Daoy (cell line): ENCODE data around the gene KLRD1. TPM values are rescaled to one million over a fixed set of nuclear protein-coding genes. Genes with fewer than 3 reads are reported as not detected.
"Not testable (repeated sequence)": the region's sequence is repeated elsewhere in the genome, so short reads cannot be mapped to it uniquely, and the experiment has no call there.

Experiments used
- DNase-seq: peaks from one replicate; pipeline ENCODE4 v3.0.0-alpha.2; 2015; ENCODE audit warnings: low read depth
- total RNA-seq: library from RNA; depleted of rRNA; stranded (reverse); fragments of >200 nt; shearing (Covaris generic); gene quantifications from 2 replicates; pipeline ENCODE4 v1.2.3, GENCODE V29; 2014; rRNA removed

Gene KLRD1
- total RNA-seq = 0.29 TPM in 1 of 2 replicates, not detected in the other

GRCh38 chr12:10307630-10308029, at the start of gene KLRD1:
TSS of gene KLRD1 (plus strand) at chr12:10307870. CDS start at chr12:10308078, 208 bp downstream.
- DNase-seq = no peak

DNA sequence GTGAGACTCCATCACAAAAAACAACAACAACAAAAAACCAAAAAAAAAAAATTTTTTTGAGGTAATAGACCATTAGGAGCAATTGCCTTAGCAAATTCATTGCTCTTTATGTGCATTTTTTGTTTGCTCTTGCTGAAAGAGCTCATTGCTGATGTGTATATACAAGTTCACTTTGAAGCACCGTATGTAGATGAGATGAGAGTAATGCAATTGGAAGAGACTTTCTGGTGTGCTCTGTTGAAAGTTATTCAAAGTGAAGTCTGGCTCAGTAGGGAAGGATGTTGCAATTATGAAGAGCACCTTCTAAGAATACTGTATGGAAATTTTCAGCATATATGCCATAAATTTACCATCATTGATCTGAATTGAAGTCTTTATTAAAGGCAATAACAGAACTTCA, 46.7 kb upstream of the KLRD1 start:
- DNase-seq = no peak

DNA sequence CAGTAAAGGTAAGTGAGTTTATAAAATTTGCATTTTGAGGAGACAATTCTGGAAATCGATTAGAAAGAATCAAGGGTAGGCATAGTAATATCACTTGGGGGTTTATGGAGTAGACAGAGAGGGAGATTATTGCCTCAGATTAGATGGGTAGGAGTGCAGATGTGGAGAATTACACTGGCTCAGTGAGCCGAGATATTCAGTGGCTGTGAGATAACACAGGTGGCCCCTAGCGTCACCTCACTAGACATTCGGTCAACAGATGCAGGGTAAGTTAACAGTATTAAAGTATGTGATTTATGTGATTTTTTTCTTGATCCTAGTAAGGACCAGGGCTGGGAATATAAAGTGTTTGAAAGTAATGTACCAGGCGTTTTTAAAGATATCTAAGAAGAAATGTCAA, 39.6 kb upstream of the KLRD1 start:
- DNase-seq = no peak

GRCh38 chr12:10272467-10272866, 35.2 kb upstream of the KLRD1 start:
- no peak for DNase-seq

- no peak for DNase-seq
These were observed 30.9 kb upstream of the KLRD1 start for GRCh38 chr12:10276774-10277173.

- no peak for DNase-seq
These were observed 29.6 kb upstream of the KLRD1 start for GRCh38 chr12:10278104-10278503.

DNA sequence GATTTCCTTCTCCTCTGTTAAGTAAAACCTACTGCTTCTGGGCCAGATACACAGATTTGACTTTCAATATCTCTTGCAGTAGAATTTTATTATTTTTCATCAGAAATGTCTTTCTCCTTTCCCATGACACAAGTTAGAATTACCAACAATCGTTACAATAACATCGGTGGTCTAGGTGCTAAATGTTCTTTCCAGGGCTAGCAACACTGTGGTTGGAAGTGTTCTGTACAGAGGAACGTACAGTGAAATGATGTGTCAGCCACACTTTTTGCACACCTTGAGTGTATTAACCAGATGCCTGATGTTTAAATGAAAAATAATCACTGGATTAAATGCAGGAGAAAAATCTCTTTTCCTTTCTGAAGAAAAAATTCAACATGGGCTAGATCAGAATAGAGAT, 27.7 kb upstream of the KLRD1 start:
- DNase-seq = no peak

DNA sequence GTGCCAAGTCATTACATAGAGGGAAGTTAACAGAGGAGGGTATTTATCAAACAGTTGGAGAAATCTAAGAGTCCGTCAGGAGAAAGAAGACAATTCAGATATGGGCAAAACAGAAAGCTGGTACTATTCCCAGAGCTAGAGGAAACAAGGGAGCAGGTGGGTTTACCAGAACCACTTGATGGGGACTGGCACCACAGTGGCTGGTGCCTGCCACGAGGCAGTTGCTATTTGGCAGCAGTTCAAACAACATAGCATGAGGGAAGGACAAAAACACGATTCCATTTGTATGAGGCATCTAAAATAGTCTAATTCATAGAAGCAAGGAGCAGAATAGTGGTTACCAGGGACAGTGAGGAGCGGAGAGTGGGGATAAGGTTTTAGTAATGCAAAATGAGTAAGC, 24.6 kb upstream of the KLRD1 start:
- DNase-seq = no peak

GRCh38 chr12:10285919-10286318, 21.8 kb upstream of the KLRD1 start:
- DNase-seq = no peak

DNA sequence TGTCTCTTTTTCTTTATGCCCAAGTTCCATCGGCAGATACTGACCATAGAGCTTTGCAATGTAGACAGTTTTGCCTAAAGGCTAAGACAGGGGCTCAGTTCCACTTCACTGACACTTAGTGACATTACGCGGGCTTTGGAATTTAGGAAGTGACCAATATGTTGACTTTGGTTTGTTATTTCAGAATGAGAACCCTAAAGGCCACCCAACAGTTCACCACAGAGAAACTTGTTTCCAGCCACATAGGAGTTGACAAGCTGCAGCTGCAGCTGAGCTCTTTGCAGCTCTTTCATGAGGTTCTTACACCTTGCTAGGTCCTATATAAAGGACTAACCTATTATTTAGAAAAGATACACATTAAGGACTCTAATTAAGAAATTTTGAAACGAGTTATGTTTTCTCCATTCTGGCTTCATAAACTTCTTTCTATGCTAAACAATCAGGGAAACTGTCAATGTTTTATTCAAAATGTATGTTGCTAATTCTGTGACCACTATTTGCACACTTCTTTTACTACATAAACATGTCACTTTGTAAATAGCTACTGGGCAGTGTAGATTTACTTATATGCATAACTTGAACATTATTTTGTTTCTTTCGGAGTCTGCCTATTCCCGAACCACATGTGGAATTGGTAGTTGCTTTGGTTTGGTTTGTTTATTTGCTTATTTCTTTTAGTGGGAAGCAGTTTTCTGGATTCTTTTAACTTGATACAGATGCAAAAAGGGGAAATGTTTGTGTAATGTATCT, 18.5 kb upstream of the KLRD1 start:
- no peak for DNase-seq

GRCh38 chr12:10291030-10291429, 16.6 kb upstream of the KLRD1 start:
- DNase-seq = no peak

GRCh38 chr12:10293151-10293550, 14.5 kb upstream of the KLRD1 start:
- no peak for DNase-seq

DNA sequence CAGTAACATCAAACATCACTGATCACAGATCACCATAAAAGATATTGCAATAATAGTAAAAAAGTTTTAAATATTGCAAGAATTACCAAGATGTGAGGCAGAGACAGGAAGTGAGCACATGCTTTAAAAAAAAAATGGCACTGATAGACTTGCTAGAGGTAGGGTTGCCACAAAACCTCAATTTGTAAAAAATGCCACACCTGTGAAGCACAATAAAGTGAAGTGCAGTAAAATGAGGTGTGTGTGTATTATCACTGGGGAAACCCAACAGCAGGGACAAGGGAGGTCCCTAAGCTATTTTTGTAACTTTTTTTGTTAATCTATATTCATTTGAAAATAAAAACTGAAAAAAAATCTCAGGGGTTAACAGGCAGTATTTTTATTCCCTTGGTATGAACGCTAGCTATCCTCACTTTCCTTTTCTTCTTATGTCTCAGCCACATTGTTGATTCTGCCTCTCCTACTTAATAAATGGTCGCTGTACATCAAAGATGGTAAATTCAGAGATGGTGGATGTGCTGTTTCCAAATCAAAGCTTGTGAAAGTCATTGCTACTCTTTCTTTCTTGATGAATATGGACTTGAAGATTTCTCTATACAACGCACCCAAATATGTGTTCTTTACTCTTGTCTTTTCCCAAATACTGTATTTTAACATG, 14.0 kb upstream of the KLRD1 start:
- no peak for DNase-seq

- DNase-seq = peak; percentile 11
These were observed 6.6 kb upstream of the KLRD1 start for GRCh38 chr12:10301103-10301502.

DNA sequence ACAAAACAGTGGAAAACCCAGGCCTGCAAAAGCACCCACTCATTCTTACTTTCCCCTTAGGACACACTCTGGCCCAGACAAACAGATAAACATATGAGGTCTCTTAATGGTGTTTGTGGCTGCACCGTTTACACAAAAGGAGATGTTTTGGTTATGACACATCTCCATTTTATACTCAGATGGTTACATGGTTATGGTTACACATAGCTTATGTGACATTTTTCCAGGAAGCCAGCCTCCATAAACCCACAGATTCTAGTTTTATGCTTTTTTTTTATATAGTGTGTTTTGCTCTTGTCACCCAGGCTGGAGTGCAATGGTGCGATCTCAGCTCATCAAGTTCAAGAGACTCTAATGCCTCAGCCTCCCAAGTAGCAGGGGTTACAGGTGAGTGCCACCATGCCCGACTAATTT, 3.5 kb upstream of the KLRD1 start:
- peak; percentile 67 for DNase-seq

DNA sequence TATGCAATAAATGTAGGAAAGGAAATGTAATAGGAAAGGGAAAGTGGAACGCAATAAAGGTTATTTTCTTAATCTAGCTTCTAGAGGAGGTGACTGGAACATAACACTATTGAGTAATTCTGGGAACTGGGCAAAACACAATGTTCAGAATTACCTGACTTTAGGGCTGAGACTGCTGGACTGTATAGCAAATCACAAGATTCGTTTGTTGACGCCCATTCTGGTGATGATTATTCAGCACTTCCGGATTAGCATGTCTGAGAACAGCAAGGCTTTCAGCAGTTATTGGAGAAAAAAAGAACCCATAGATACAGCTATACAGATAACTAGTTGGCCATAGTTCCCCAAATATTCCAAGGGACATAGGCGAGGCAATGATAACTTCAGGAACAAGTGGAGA, 2.3 kb upstream of the KLRD1 start:
- DNase-seq = no peak

- peak; percentile 2 for DNase-seq
These were observed 3.5 kb downstream of the KLRD1 start for GRCh38 chr12:10310926-10311720.

- no peak for DNase-seq
These were observed 11.7 kb downstream of the KLRD1 start for GRCh38 chr12:10319388-10319787.

DNA sequence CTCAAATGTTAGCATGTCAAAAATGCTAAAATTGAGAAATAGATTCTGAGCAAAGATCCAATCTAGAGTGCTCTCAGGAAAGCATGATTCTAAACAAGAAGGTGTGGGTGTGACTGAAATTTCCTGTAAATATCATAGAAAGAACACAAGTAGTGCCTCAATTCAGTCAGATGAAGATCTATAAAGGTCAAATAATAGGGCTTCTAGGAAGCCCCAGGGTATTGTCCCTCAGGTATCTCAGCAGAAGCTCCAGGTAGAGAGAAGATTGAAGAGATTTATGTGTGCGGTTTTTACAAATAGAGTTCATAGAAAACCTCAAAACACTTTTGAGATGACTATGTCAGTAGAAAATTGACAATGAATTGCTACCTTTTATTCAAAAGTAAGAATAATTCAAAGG, 13.0 kb downstream of the KLRD1 start:
- no peak for DNase-seq

DNA sequence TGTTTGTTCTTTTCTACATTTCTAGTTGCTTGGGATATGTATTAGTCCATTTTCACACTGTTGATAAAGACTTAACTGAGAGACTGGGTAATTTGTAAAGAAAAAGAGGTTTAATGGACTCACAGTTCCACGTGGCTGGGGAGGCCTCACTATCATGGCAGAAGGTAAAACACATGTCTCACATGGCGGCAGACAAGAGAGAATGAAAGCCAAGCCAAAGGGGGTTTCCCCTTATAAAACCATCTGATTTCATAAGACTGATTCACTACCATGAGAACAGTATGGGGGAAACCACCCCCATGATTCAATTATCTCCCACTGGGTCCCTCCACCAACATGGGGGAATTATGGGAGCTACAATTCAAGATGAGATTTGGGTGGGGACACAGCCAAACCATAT, 21.0 kb downstream of the KLRD1 start:
- DNase-seq = not testable (repeated sequence)

DNA sequence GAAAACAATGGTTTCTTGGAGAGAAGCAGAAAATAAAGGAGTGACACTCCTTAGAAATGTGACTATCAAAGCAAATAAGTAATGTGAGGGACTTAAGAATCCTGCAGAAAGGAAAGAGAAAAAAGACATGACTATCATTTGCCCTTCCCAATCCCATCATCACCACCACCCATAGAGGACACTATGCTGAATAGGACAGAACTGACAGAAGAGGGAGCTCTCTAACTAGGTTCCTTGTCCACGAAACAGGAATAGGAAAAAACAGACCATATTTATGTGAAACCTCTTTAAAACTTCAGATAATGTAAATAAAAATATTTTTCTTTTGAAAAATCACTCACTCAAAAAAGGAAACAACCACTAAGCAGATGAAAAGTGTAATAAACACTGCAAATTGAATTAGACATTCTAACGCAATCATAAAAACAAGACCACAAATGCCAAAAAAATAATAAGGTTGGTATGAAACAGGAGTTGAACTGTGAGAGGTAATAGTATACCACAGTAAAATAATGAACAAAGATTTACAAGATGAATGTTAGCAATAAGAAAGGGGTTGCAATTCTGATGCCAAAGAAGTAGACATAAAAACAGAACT, 24.1 kb downstream of the KLRD1 start:
- DNase-seq = peak; percentile 24

GRCh38 chr12:10336196-10336595, 28.5 kb downstream of the KLRD1 start:
- DNase-seq = not testable (repeated sequence)
